HEK293 (cell line): ENCODE data around the gene RAET1E.

ENCODE experiments used
- CTCF ChIA-PET: fragments of 350-600 bp; formaldehyde crosslinking; extraction: SDS; loops from one replicate; lab custom pipeline; 2021; ENCODE audit warnings: antibody characterized with exemption; lab: Yijun Ruan, JAX
- POLR2A ChIA-PET: fragments of 300-600 bp; formaldehyde crosslinking; extraction: SDS; loops from one replicate; lab custom pipeline; 2020; ENCODE audit warnings: antibody characterized with exemption, inconsistent platforms; lab: Yijun Ruan, JAX
- H3K27ac ChIP-seq: fragments of 200-500 bp; sonication (Bioruptor generic); 2 replicates; pipeline ENCODE4 v1.5.1; 2014; ENCODE audit warnings: low read depth, low read length, control low read depth, inconsistent platforms; ENCODE audit errors: extremely low read depth
- H3K36me3 ChIP-seq, 2 experiments: fragments of 200-500 bp in 1 of 2; sonication (Bioruptor generic) in 1 of 2; 1 replicate in 1 of 2; 2 replicates in 1 of 2; pipeline ENCODE4 v1.5.1; 2014 to 2017; ENCODE audit warnings: inconsistent platforms in 2 of 2, low read length in 2 of 2; ENCODE audit not compliant: control insufficient read depth in 2 of 2, insufficient read depth in 1 of 2
- H3K4me1 ChIP-seq: fragments of 200-500 bp; sonication (Bioruptor generic); 2 replicates; pipeline ENCODE4 v1.5.1; 2014; ENCODE audit warnings: mild to moderate bottlenecking, low read length, inconsistent platforms; ENCODE audit not compliant: control insufficient read depth, insufficient read depth
- H3K4me3 ChIP-seq: 2 replicates; pipeline ENCODE4 v1.5.1; 2011; ENCODE audit warnings: low read depth, mild to moderate bottlenecking, control low read depth, low read length, moderate library complexity
- H3K9me3 ChIP-seq: fragments of 200-500 bp; sonication (Bioruptor generic); 2 replicates; pipeline ENCODE4 v1.5.1; 2014; ENCODE audit warnings: low read depth, low read length, inconsistent platforms; ENCODE audit not compliant: control insufficient read depth, insufficient read depth
- GFI1B ChIP-seq: fragments of 450-650 bp; formaldehyde crosslinking; IDR thresholded peaks from 2 replicates; pipeline ENCODE4 v1.5.1; 2016; ENCODE audit warnings: missing biosample characterization, missing genetic modification characterization
- KLF16 ChIP-seq: fragments of 450-650 bp; formaldehyde crosslinking; IDR thresholded peaks from 2 replicates; pipeline ENCODE4 v1.5.1; 2017; ENCODE audit warnings: missing biosample characterization, missing genetic modification characterization
- KLF17 ChIP-seq: fragments of 450-650 bp; formaldehyde crosslinking; IDR thresholded peaks from 2 replicates; pipeline ENCODE4 v1.5.1; 2016; ENCODE audit warnings: missing biosample characterization, missing genetic modification characterization
- OVOL3 ChIP-seq: fragments of 450-650 bp; formaldehyde crosslinking; IDR thresholded peaks from 2 replicates; pipeline ENCODE4 v1.5.1; 2016; ENCODE audit warnings: missing biosample characterization, missing genetic modification characterization
- ZEB2 ChIP-seq: fragments of 450-650 bp; formaldehyde crosslinking; IDR thresholded peaks from 2 replicates; pipeline ENCODE4 v1.5.1; 2016; ENCODE audit warnings: missing biosample characterization, missing genetic modification characterization
- ZFP37 ChIP-seq: fragments of 450-650 bp; formaldehyde crosslinking; IDR thresholded peaks from 2 replicates; pipeline ENCODE4 v1.5.1; 2016; ENCODE audit warnings: missing biosample characterization, missing genetic modification characterization
- ZFP41 ChIP-seq: fragments of 450-650 bp; formaldehyde crosslinking; IDR thresholded peaks from 2 replicates; pipeline ENCODE4 v1.5.1; 2016; ENCODE audit warnings: missing biosample characterization, missing genetic modification characterization, borderline replicate concordance
- ZNF10 ChIP-seq: fragments of 450-650 bp; formaldehyde crosslinking; IDR thresholded peaks from 2 replicates; pipeline ENCODE4 v1.5.1; 2017; ENCODE audit warnings: missing biosample characterization, missing genetic modification characterization
- ZNF114 ChIP-seq: fragments of 450-650 bp; formaldehyde crosslinking; IDR thresholded peaks from 2 replicates; pipeline ENCODE4 v1.5.0; 2017; ENCODE audit warnings: missing biosample characterization, missing genetic modification characterization
- ZNF16 ChIP-seq: fragments of 450-650 bp; formaldehyde crosslinking; IDR thresholded peaks from 2 replicates; pipeline ENCODE4 v1.5.1; 2016; ENCODE audit warnings: low read depth, missing biosample characterization, missing genetic modification characterization
- ZNF214 ChIP-seq: fragments of 450-650 bp; formaldehyde crosslinking; IDR thresholded peaks from 2 replicates; pipeline ENCODE4 v1.5.1; 2017; ENCODE audit warnings: missing biosample characterization, mild to moderate bottlenecking, missing genetic modification characterization, borderline replicate concordance
- ZNF280D ChIP-seq: fragments of 450-650 bp; formaldehyde crosslinking; IDR thresholded peaks from 2 replicates; pipeline ENCODE4 v1.5.1; 2016; ENCODE audit warnings: missing biosample characterization, missing genetic modification characterization
- ZNF394 ChIP-seq: fragments of 450-650 bp; formaldehyde crosslinking; IDR thresholded peaks from 2 replicates; pipeline ENCODE4 v1.5.1; 2016; ENCODE audit warnings: missing biosample characterization, missing genetic modification characterization, mild to moderate bottlenecking, moderate library complexity, borderline replicate concordance
- ZNF398 ChIP-seq: fragments of 450-650 bp; formaldehyde crosslinking; IDR thresholded peaks from 2 replicates; pipeline ENCODE4 v1.5.1; 2017; ENCODE audit warnings: missing biosample characterization, missing genetic modification characterization
- ZNF555 ChIP-seq: fragments of 450-650 bp; formaldehyde crosslinking; conservative IDR thresholded peaks from 2 replicates; pipeline ENCODE4 v1.5.1; 2017; ENCODE audit warnings: missing biosample characterization, mild to moderate bottlenecking, missing genetic modification characterization, inconsistent platforms
- ZNF558 ChIP-seq: fragments of 450-650 bp; formaldehyde crosslinking; IDR thresholded peaks from 2 replicates; pipeline ENCODE4 v1.5.1; 2016; ENCODE audit warnings: missing biosample characterization, missing genetic modification characterization
- ZNF580 ChIP-seq: fragments of 450-650 bp; formaldehyde crosslinking; IDR thresholded peaks from 2 replicates; pipeline ENCODE4 v1.5.1; 2016; ENCODE audit warnings: missing biosample characterization, missing genetic modification characterization
- ZNF596 ChIP-seq: fragments of 450-650 bp; IDR thresholded peaks from 2 replicates; pipeline ENCODE4 v1.5.0; 2018; ENCODE audit warnings: missing biosample characterization, mild to moderate bottlenecking, missing genetic modification characterization, moderate library complexity
- ZNF626 ChIP-seq: fragments of 450-650 bp; sonication (Bioruptor Pico); formaldehyde crosslinking; IDR thresholded peaks from 2 replicates; pipeline ENCODE4 v1.5.1; 2018; ENCODE audit warnings: missing biosample characterization, missing genetic modification characterization, inconsistent platforms
- ZNF664 ChIP-seq: fragments of 450-650 bp; formaldehyde crosslinking; IDR thresholded peaks from 2 replicates; pipeline ENCODE4 v1.5.1; 2016; ENCODE audit warnings: missing biosample characterization, missing genetic modification characterization
- ZNF701 ChIP-seq: fragments of 450-650 bp; formaldehyde crosslinking; IDR thresholded peaks from 2 replicates; pipeline ENCODE4 v1.5.1; 2016; ENCODE audit warnings: missing biosample characterization, missing genetic modification characterization
- ZNF707 ChIP-seq: fragments of 450-650 bp; formaldehyde crosslinking; IDR thresholded peaks from 2 replicates; pipeline ENCODE4 v1.5.1; 2016; ENCODE audit warnings: missing biosample characterization, missing genetic modification characterization
- ZNF776 ChIP-seq: fragments of 450-650 bp; formaldehyde crosslinking; IDR thresholded peaks from 2 replicates; pipeline ENCODE4 v1.5.0; 2017; ENCODE audit warnings: missing biosample characterization, missing genetic modification characterization, borderline replicate concordance
- TF ChIP-seq, protein P1 (sequence below): fragments of 450-650 bp; formaldehyde crosslinking; IDR thresholded peaks from 2 replicates; pipeline ENCODE4 v1.5.1; 2016; ENCODE audit warnings: missing biosample characterization, missing genetic modification characterization
- TF ChIP-seq, protein P2 (sequence below): fragments of 450-650 bp; formaldehyde crosslinking; IDR thresholded peaks from 2 replicates; pipeline ENCODE4 v1.5.1; 2016; ENCODE audit warnings: missing biosample characterization, missing genetic modification characterization

The RAET1E gene

DNA sequence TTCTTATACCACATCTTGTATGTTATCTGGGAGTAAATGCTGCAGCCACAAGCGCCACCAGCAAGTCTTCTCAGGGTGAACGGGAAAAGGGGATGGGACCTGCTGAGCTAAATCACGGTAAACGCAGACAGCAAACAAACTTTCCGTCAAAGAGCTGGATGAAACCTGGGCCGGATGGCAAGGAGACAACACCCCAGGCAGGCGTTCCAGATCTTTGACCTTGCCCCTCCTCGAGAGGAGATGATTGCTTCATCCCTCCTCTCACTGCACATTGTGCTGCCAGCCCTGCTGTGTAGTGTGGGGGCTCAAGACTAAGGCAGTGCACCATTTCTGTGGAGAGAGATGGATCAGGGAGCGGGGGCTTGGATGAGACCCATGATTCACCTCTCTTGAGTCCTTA lies 9.8 kb downstream of the RAET1E start:
- H3K27ac ChIP-seq, result no peak overlapping the region
- TF ChIP-seq ZNF16 (tag by site-specific recombination) (no peak), ZNF626 (no peak), KLF16 (tag by site-specific recombination) (no peak), ZEB2 (no peak), GFI1B (no peak), ZNF707 (tag by site-specific recombination) (no peak), ZNF214 (tag by site-specific recombination) (no peak)
- TF ChIP-seq, all 188 proteins: peak for 0
- Histone ChIP-seq H3K4me3 (no peak overlapping the region), H3K9me3 (no peaks in the 10 kb centered on the region), H3K36me3 (no peaks in the 10 kb centered on the region), H3K4me1 (no peaks in the 10 kb centered on the region)
- ChIA-PET CTCF (no interaction called here), POLR2A (no interaction called here)

DNA sequence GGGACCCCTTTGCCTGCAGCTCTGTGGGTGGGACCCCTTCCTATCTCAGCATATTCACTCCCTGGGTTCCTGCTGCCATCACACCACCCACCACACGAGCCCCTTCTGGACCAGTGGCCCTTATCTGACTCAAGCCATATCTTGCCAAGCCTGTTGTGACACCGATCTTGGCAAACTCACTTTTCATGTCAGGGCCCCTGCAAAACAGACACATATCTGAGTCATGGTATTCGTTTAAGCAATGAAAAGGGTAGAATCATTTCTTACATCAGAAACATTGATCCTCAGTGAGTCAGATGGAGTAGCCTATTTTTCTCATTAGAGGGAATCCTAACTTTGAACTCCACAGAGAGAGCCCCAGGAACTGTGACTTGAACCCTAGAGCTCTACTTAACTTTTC lies 10.6 kb downstream of the RAET1E start:
- Histone ChIP-seq H3K4me3 (no peak overlapping the region), H3K36me3 (no peaks in the 10 kb centered on the region), H3K9me3 (no peaks in the 10 kb centered on the region)
- CTCF ChIA-PET, result interaction anchor here (0.7 kb wide), 1 partner anchor 20 kb away, joined by 3 read pairs; no protein-coding TSS in a partner anchor
- TF ChIP-seq ZNF394 (tag by site-specific recombination) (no peak), ZNF10 (tag by site-specific recombination) (no peak), ZNF114 (tag by site-specific recombination) (no peak), ZNF555 (tag by site-specific recombination) (no peak), ZNF558 (no peak), OVOL3 (tag by site-specific recombination) (no peak), ZNF280D (no peak), KLF17 (no peak), ZNF596 (tag by site-specific recombination) (no peak), ZFP41 (tag by site-specific recombination) (no peak), ZNF776 (tag by site-specific recombination) (no peak), ZNF701 (tag by site-specific recombination) (no peak), ZFP37 (no peak), ZNF664 (tag by site-specific recombination) (no peak), ZNF580 (no peak), ZNF398 (no peak)
- TF ChIP-seq, protein P1, sequence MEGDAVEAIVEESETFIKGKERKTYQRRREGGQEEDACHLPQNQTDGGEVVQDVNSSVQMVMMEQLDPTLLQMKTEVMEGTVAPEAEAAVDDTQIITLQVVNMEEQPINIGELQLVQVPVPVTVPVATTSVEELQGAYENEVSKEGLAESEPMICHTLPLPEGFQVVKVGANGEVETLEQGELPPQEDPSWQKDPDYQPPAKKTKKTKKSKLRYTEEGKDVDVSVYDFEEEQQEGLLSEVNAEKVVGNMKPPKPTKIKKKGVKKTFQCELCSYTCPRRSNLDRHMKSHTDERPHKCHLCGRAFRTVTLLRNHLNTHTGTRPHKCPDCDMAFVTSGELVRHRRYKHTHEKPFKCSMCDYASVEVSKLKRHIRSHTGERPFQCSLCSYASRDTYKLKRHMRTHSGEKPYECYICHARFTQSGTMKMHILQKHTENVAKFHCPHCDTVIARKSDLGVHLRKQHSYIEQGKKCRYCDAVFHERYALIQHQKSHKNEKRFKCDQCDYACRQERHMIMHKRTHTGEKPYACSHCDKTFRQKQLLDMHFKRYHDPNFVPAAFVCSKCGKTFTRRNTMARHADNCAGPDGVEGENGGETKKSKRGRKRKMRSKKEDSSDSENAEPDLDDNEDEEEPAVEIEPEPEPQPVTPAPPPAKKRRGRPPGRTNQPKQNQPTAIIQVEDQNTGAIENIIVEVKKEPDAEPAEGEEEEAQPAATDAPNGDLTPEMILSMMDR, result no peak
- TF ChIP-seq, protein P2, sequence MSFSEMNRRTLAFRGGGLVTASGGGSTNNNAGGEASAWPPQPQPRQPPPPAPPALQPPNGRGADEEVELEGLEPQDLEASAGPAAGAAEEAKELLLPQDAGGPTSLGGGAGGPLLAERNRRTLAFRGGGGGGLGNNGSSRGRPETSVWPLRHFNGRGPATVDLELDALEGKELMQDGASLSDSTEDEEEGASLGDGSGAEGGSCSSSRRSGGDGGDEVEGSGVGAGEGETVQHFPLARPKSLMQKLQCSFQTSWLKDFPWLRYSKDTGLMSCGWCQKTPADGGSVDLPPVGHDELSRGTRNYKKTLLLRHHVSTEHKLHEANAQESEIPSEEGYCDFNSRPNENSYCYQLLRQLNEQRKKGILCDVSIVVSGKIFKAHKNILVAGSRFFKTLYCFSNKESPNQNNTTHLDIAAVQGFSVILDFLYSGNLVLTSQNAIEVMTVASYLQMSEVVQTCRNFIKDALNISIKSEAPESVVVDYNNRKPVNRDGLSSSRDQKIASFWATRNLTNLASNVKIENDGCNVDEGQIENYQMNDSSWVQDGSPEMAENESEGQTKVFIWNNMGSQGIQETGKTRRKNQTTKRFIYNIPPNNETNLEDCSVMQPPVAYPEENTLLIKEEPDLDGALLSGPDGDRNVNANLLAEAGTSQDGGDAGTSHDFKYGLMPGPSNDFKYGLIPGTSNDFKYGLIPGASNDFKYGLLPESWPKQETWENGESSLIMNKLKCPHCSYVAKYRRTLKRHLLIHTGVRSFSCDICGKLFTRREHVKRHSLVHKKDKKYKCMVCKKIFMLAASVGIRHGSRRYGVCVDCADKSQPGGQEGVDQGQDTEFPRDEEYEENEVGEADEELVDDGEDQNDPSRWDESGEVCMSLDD (tag by site-specific recombination), result no peak
- TF ChIP-seq, all 188 proteins: peak for 0
- POLR2A ChIA-PET, result no interaction called here
- Histone ChIP-seq H3K4me1 (no peaks in the 10 kb centered on the region), H3K27ac (no peak overlapping the region)
